Panc1 (cell line): ENCODE data around the gene ARL14EPL. TPM values are rescaled to one million over a fixed set of nuclear protein-coding genes. Genes with fewer than 3 reads are reported as not detected.
"Not testable (repeated sequence)": the region's sequence is repeated elsewhere in the genome, so short reads cannot be mapped to it uniquely, and the experiment has no call there.

ENCODE experiments used
- ATAC-seq: fragments of 200-7000 bp; cut with Tn5 transposase; 2 replicates; pipeline ENCODE4 v1.9.1; 2020; ENCODE audit warnings: mild to moderate bottlenecking, moderate library complexity
- BruUV-seq: library from RNA; stranded (reverse); fragments of 400-500 nt; replicated peaks from 2 replicates; lab custom pipeline; 2021; lab: Mats Ljungman, UMichigan
- CTCF ChIA-PET: fragments of 300-600 bp; sonication (Branson Sonifier 250); formaldehyde crosslinking; loops from one replicate; lab custom pipeline; 2022; ENCODE audit warnings: antibody characterized with exemption; lab: Charles Lee
- POLR2A ChIA-PET: fragments of 300-600 bp; sonication (Branson Sonifier 250); formaldehyde crosslinking; loops from one replicate; lab custom pipeline; 2022; ENCODE audit warnings: antibody characterized with exemption; lab: Charles Lee
- DNase-seq: peaks from one replicate; pipeline ENCODE4 v3.0.0-alpha.2; 2010; ENCODE audit warnings: low read depth, low spot score
- H3K27ac ChIP-seq: 2 replicates; pipeline ENCODE4 v1.5.1; 2011; ENCODE audit warnings: mild to moderate bottlenecking, low read length, inconsistent platforms
- H3K27me3 ChIP-seq: fragments of 200-500 bp; sonication (Bioruptor generic); 2 replicates; pipeline ENCODE4 v1.6.0; 2014; ENCODE audit warnings: low read length, inconsistent platforms; ENCODE audit not compliant: control insufficient read depth, insufficient read depth
- H3K36me3 ChIP-seq: fragments of 200-500 bp; sonication (Bioruptor generic); 2 replicates; pipeline ENCODE4 v1.5.1; 2014; ENCODE audit warnings: inconsistent platforms, mild to moderate bottlenecking, low read length, moderate library complexity; ENCODE audit not compliant: control insufficient read depth, insufficient read depth
- H3K4me1 ChIP-seq: 2 replicates; pipeline ENCODE4 v1.5.1; 2011; ENCODE audit warnings: inconsistent platforms, mild to moderate bottlenecking, low read length, moderate library complexity; ENCODE audit not compliant: control insufficient read depth, insufficient read depth
- H3K4me3 ChIP-seq, 2 experiments: 2 replicates each; pipeline ENCODE4 v1.5.1; 2011 to 2012; ENCODE audit warnings: low read depth in 2 of 2, low read length in 2 of 2, mild to moderate bottlenecking in 2 of 2, inconsistent platforms in 1 of 2, moderate library complexity in 1 of 2
- H3K9me3 ChIP-seq: fragments of 200-500 bp; sonication (Bioruptor generic); 2 replicates; pipeline ENCODE4 v1.5.1; 2014; ENCODE audit warnings: low read depth, mild to moderate bottlenecking, inconsistent platforms, low read length, moderate library complexity; ENCODE audit not compliant: control insufficient read depth, insufficient read depth
- POLR2AphosphoS5 ChIP-seq: IDR thresholded peaks from 2 replicates; pipeline ENCODE4 v1.6.1; 2012; ENCODE audit warnings: mild to moderate bottlenecking, low read depth, low read length, moderate library complexity
- SIN3A ChIP-seq: IDR thresholded peaks from 2 replicates; pipeline ENCODE4 v1.6.1; 2012; ENCODE audit warnings: low read depth, mild to moderate bottlenecking, low read length, moderate library complexity, borderline replicate concordance; ENCODE audit not compliant: insufficient read depth
- TCF7L2 ChIP-seq: IDR thresholded peaks from 2 replicates; pipeline ENCODE4 v1.6.1; 2011; ENCODE audit warnings: mild to moderate bottlenecking, low read depth, low read length, inconsistent platforms
- in situ Hi-C: cut with HindIII; loops from 2 replicates; pipeline ENCODE4 v1.10.0; 2016; ENCODE audit warnings: low sequenced_read_pairs, low pct_unique_long_range_greater_than_20kb
- intact Hi-C: fragments of 100-400 bp; cut with micrococcal nuclease; formaldehyde crosslinking; loops from one replicate; pipeline ENCODE4 v1.10.0; 2022; ENCODE audit not compliant: unreplicated experiment
- total RNA-seq: library from RNA; stranded (reverse); gene quantifications from one replicate; pipeline ENCODE4 v1.2.1, GENCODE V29; 2021; ENCODE audit not compliant: unreplicated experiment
- TF ChIP-seq, protein P1 (sequence below): fragments of 450-650 bp; IDR thresholded peaks from 2 replicates; pipeline ENCODE4 v1.5.1; 2017; ENCODE audit warnings: mild to moderate bottlenecking
- TF ChIP-seq, protein P2 (sequence below), 2 experiments: IDR thresholded peaks; 2 replicates each; pipeline ENCODE4 v1.6.1; 2011 to 2012; ENCODE audit warnings: low read depth in 2 of 2, control low read depth in 1 of 2, low read length in 1 of 2, mild to moderate bottlenecking in 1 of 2, moderate library complexity in 1 of 2; ENCODE audit not compliant: insufficient read depth in 1 of 2

The ARL14EPL gene
- total RNA-seq, 1 experiment from 2014 or later, result not detected

DNA sequence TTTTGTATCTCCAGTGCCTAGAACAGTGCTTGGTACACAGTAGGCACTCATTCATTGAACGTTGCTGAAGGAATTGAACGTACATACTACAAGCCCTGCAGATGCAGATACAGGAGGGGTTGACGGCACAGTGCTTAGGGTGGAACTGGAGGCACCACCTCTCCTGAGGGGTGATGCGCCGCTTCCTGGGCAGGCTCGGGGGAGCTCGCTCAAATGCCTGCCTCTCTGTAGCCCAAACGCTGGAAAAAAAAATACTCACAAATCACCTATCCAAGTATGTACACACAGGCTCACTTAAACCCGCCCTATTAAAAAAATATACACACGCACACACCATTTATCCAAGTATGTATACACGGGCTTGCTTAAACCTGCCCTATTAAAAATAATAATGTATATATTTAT lies 52.0 kb downstream of the ARL14EPL start:
- in situ Hi-C loops (no loop called here), intact Hi-C loops (no loop called here)
- H3K4me3 ChIP-seq, result peak overlapping the region; percentile 64 to 74
- peaks cover 12% of the 10 kb centered on the region for H3K4me1 ChIP-seq
- ATAC-seq (peak; percentile 31; the same call in 1 of the 2 replicates), DNase-seq (no peak)
- TF ChIP-seq POLR2AphosphoS5 (no peak), TCF7L2 (no peak), SIN3A (no peak)
- TF ChIP-seq, protein P1, sequence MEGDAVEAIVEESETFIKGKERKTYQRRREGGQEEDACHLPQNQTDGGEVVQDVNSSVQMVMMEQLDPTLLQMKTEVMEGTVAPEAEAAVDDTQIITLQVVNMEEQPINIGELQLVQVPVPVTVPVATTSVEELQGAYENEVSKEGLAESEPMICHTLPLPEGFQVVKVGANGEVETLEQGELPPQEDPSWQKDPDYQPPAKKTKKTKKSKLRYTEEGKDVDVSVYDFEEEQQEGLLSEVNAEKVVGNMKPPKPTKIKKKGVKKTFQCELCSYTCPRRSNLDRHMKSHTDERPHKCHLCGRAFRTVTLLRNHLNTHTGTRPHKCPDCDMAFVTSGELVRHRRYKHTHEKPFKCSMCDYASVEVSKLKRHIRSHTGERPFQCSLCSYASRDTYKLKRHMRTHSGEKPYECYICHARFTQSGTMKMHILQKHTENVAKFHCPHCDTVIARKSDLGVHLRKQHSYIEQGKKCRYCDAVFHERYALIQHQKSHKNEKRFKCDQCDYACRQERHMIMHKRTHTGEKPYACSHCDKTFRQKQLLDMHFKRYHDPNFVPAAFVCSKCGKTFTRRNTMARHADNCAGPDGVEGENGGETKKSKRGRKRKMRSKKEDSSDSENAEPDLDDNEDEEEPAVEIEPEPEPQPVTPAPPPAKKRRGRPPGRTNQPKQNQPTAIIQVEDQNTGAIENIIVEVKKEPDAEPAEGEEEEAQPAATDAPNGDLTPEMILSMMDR, result no peak
- TF ChIP-seq, protein P2, sequence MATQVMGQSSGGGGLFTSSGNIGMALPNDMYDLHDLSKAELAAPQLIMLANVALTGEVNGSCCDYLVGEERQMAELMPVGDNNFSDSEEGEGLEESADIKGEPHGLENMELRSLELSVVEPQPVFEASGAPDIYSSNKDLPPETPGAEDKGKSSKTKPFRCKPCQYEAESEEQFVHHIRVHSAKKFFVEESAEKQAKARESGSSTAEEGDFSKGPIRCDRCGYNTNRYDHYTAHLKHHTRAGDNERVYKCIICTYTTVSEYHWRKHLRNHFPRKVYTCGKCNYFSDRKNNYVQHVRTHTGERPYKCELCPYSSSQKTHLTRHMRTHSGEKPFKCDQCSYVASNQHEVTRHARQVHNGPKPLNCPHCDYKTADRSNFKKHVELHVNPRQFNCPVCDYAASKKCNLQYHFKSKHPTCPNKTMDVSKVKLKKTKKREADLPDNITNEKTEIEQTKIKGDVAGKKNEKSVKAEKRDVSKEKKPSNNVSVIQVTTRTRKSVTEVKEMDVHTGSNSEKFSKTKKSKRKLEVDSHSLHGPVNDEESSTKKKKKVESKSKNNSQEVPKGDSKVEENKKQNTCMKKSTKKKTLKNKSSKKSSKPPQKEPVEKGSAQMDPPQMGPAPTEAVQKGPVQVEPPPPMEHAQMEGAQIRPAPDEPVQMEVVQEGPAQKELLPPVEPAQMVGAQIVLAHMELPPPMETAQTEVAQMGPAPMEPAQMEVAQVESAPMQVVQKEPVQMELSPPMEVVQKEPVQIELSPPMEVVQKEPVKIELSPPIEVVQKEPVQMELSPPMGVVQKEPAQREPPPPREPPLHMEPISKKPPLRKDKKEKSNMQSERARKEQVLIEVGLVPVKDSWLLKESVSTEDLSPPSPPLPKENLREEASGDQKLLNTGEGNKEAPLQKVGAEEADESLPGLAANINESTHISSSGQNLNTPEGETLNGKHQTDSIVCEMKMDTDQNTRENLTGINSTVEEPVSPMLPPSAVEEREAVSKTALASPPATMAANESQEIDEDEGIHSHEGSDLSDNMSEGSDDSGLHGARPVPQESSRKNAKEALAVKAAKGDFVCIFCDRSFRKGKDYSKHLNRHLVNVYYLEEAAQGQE (IDR thresholded peaks at IDR 0.05; ENCODE audit: insufficient read depth in 1 of 2, low read depth in 2 of 2, low read length in 1 of 2), result no peak
- CTCF ChIA-PET, result no interaction called here
- POLR2A ChIA-PET, result no interaction called here
- no peaks in the 10 kb centered on the region for H3K9me3 ChIP-seq
- BruUV-seq, result no TSS peak
- no peaks in the 10 kb centered on the region for H3K27me3 ChIP-seq
- peaks cover 15% of the 10 kb centered on the region for H3K36me3 ChIP-seq
- H3K27ac ChIP-seq, result peak overlapping the region; percentile 92

DNA sequence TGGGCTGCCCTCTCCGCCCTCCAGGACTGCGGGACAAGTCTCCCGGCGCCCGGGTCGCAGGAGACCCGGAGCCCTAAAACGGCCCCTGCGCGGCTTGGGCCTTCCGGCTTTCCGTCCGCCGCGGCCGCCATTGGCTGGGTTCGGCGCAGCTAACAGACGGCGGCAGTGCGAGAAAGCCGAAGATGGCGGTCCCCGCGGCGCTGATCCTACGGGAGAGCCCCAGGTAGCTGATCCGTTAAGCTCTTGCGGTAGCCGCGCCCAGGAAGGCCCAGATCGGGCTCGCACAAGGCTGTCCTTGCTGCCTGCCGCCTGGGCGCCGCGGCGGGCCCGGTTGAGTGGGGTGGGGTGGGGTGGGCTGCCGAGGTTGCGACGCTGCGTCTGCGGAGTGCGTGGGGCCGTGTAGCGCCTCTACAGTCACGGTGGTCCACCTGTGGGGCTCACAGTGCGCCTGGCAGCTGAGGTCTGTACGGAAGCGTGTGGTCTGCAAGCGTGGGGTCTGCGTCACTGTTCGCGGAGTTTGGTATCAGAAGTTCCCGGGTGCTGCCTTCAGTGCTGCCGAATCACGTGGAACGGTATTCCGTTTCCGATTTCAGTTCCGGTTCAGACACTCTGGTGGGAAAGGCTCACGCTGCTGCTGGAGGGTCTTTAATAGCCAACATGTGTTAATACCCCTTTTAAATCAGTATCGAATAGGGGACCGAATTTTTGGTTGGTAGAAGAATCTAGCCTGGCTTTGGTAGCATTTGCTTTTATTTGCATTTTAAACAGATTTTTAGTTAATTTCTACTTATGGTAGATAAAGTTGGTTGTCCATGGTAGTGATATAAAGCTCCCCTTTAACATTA lies 52.8 kb downstream of the ARL14EPL start, which contains the start of gene COMMD10:
Gene COMMD10 (plus strand): TSS at position 155 of the 845 bp plus-strand sequence.
- POLR2A ChIA-PET, result interaction anchor here (0.6 kb wide), 1 partner anchor 470 kb away, joined by 4 read pairs; no protein-coding TSS in a partner anchor
- H3K27me3 ChIP-seq, result no peaks in the 10 kb centered on the region
- peak within 1 kb of the TSS; percentile 64 to 74 for H3K4me3 ChIP-seq
- intact Hi-C loops, result no loop called here
- CTCF ChIA-PET, result no interaction called here
- ATAC-seq (peak; percentile 95), DNase-seq (peak; percentile 46)
- H3K9me3 ChIP-seq, result no peaks in the 10 kb centered on the region
- peaks cover 15% of the 10 kb centered on the region for H3K36me3 ChIP-seq
- H3K27ac ChIP-seq, result peak within 1 kb of the TSS; percentile 92
- TF ChIP-seq POLR2AphosphoS5 (peak; percentile 91), SIN3A (no peak; the same call in 1 of the 2 replicates)
- BruUV-seq, result no TSS peak
- H3K4me1 ChIP-seq, result peaks cover 12% of the 10 kb centered on the region
- in situ Hi-C loops, result no loop called here

DNA sequence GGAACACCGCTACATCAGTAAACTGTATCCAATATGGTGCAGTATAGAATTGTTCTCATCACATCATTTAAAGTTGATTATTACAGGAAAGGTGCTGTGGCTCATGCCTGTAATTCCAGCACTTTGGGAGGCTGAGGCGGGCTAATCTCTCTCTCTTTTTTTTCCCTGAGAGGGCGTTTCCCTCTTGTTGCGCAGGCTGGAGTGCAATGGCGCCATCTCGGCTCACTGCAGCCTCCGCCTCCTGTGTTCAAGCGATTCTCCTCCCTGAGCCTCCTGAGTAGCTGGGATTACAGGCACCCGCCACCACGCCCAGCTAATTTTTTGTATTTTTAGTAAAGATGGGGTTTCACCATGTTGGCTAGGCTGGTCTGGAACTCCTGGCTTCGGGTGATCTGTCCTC lies 54.0 kb downstream of the ARL14EPL start:
- ATAC-seq, in situ Hi-C loops, DNase-seq, BruUV-seq, CTCF ChIA-PET, H3K27me3 ChIP-seq, H3K9me3 ChIP-seq, intact Hi-C loops, POLR2A ChIA-PET: not testable (repeated sequence)
- H3K36me3 ChIP-seq, result peaks cover 20% of the 10 kb centered on the region
- peak overlapping the region; percentile 64 to 74; a peak in 3 of 4 replicates for H3K4me3 ChIP-seq
- H3K4me1 ChIP-seq, result peaks cover 12% of the 10 kb centered on the region
- H3K27ac ChIP-seq, result peak overlapping the region; percentile 92; the same call in 1 of the 2 replicates
